GM18498 (cell line): ENCODE results near the gene RTL10.

Experiments
- ATAC-seq: cut with Tn5 transposase; IDR thresholded peaks from one replicate; pipeline ENCODE4 v1.9.1; 2021; ENCODE audit warnings: mild to moderate bottlenecking, moderate library complexity; ENCODE audit not compliant: unreplicated experiment

Gene RTL10

DNA sequence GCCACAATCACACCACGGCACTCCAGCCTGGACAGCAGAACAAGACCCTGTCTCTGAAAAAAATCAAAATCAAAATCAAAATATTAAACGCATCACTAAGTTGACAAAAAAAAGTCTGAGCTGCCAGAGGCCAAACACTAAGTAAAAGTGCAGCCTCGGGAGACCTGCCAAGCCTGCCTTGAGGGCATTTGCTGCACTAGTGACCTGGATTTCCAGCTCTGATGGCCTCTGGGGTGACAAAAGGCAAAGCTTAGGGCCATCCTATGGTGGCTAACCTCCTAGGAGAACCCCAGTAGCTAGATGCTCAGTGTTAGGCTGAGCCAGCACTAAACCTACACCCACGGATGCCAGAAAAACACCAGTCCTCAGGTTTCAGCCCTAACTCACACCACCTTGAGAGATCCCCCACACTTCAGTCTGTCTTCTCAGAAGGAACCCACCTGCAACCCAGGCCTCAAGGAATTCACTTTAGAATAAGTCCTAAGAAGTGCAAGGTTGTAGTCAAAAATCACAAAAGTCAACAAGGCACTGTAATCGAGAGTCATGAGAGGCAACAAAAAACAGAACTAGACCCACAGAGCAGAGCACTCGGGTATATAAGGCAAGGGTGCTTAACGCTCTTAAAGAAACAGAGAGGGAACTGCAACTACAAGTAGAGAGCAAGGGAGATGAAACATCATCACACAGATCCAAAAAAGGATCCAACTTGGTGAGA, 28.6 kb downstream of the RTL10 start:
- ATAC-seq, result no peak

DNA sequence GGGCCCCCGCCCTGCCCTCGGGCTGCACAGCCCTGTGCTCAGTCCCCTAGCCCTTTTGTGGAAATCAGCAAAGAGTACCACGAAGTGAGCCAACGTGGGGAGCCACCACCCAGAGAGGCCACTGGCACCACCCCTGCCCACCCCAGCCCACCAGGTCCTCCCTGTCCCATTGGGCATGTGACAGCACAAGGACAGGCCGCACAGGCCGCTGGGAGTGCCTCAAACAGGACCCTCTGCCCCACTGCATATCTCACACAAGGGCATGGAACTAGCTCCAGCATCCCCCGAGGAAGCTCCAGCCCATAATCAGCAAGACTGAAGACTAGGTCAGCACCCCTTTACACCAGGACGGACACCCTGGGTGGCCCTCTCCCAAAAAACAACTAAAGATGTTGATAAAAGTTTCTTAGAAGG, 29.7 kb downstream of the RTL10 start:
- ATAC-seq, result no peak

DNA sequence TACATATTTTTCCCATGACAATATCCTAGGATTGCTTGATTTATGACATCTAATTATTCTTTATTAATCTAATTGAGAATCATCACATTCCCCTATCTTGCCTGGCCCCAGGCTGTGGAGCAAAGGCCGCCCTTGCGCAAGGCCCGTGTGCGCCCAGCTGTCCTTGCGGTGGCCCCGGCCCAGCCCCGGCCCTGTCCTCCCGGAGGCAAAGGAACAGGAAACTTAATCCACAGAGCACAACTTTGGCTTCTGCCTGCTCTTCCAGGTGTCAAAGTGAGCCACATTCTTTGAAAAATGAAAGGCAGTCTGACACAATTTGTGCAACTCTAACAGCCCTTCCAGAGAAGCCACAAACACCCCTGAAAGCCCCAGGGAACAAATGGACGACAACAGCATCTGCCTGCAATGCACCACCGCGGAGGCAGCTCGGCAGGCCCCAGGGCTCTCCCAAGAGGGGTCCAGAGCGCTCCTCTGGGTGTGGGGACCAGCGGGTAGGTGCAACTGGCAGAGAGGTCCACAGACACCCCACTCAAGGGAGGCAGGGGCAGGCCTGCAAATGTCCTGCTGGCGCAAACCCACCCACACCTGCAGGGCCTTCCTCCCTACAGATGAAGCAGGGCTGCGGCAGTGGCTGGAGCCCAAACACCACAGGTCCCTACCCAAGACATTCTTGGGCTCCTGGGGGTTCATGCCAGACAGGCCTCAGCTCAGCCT, 30.3 kb downstream of the RTL10 start:
- ATAC-seq, result no peak

DNA sequence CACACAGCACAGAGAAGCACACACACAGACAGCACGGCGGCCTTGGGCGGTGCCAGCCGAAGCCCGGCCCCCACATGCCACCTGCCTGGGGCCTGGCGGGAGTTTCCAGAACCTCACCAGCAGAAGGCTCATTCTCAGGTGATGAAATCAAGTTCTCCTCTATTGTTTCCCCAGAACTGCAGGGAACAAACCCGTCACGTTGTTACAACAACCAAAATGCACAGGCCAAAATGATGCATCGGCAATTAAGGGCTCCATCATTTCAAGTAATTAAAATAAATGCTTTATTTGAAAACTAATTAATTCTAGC, 30.8 kb downstream of the RTL10 start:
- ATAC-seq, result no peak

DNA sequence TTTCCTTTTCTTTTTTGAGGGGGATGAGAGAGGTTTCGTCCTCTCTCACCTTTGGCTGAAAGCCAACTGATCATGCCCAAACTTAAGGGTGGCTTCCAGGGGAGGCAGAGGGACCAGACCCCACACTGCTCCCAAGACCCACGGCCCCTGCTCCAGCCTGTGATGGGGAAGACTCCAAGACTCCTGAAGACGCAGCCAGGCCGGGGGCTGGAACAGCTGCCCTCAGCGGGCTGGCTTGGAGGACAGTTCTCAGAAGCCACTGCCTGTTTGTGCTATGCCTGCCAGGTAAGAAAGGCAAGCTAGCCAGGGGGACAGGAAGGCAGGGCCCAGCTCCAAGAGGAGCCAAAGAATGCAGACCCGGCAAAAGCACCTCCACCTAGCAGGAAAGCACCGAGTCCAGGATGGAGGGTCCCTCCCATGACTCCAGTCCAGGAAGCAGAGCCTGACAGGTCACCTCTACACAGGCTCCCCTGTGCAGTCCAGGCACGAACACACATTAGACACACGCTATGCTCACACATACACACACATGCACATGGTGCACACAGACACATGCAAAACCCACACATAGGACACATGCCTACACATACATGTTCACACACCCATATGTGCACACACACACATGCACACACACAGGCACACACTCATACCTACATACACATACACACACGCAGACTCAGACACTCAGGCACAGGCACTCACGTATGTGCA, 31.3 kb downstream of the RTL10 start:
- no peak for ATAC-seq

DNA sequence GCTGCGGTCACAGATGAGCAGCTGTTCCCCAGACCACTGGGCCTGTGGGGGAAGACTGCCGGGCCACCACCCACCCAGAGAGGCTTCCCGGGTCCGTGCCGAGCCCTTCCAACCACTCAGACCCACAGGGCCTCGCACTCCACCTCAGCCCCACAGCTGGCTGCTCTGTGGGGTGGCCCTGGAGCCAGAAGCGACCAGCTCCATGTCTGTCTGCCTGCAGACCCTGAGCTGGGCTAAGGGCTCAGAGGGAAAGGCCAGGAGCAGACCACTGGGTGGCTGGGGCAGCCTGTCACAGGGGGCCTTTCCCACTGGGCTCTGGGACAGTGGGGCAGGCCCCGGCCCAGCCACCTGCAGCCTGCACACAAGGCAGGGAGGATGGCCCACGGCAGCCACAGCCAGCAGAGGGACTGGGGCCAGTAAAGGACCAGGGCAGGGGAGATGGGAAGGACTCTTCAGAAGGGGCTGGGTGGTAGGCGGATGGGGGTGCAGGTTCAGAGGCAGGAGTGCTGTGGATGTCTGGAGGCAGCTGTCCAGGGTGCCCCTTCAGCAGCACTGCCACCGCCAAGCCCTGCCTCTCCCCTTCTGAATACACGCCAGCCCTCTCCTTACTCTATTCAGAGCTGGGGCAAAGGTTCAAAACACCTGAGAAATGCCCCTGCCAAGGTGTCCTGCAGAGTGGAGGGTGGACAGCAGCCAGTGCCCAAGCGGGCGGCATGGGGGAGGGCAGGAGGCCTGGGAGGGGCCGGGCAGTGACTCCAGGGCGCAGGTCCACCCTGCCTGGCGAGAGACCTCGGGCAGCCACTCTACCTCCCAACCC, 32.2 kb downstream of the RTL10 start:
- no peak for ATAC-seq

DNA sequence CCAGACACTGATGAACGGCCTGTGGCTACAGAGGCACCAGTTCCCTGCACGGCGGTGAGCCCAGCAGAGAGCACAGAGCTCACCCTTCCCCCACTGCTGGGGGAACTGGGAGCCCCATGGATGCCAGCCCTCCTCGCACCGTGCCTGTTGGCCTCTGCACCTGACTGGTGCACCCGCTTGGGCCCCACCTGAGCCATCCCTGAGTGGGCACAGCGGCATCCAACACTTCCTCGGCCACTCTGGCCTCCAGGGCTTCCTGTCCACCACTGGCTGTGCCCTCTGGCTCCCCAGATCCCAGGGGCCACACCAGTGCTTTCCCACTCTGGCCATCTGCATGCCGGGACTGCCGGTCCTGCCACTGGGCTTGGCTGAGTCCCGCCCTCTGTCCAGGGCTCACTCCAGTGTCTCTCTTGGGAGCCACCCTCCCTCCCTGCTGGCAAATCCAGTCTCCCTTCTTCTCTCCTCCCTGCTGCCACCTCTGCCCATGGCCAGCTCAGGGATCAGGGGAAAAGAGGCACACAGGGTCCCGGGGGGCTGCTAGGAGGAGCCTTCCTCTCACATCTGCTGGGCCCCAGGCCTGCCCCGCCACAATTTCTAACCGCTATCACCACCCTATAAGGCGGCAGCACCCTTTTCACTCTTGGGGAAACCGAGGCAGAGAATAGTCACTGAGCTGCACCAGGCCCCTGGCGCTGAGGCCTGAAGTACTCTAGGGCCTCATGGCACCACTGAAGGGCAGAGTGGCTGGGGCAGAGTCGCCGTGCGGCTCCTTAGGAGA, 33.0 kb downstream of the RTL10 start:
- ATAC-seq, result no peak

DNA sequence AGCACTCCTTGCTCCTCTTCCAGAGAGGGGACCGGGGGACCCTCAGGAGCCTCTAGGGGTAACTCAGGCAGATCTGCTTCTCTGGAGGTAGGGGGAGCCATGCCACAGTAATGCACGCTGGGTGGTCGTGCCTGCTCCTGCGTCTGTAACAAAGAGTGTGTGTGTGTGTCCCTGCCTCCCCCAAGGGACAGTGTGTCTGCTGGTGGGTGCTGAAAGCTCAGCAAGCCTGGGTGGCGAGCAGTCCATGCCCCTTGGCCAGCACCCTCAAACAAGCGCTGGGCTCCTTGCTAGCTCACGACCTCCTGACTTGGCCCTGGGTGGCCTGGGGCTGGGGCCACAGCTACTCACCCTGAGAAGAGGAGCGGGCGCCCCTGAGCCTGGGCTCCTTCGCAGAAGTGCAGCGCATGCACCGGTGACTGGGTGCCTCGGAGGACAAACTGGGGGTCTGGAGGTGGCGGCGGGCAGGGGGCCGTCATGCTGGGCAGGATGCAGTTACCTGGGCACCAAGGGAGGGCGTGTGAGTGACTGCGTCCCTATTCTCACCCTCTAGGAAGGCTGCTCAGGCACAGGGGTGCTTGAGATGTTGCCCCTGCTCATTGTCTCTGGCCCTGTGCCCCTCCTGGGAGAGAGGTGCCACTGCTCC, 33.7 kb downstream of the RTL10 start:
- no peak for ATAC-seq

DNA sequence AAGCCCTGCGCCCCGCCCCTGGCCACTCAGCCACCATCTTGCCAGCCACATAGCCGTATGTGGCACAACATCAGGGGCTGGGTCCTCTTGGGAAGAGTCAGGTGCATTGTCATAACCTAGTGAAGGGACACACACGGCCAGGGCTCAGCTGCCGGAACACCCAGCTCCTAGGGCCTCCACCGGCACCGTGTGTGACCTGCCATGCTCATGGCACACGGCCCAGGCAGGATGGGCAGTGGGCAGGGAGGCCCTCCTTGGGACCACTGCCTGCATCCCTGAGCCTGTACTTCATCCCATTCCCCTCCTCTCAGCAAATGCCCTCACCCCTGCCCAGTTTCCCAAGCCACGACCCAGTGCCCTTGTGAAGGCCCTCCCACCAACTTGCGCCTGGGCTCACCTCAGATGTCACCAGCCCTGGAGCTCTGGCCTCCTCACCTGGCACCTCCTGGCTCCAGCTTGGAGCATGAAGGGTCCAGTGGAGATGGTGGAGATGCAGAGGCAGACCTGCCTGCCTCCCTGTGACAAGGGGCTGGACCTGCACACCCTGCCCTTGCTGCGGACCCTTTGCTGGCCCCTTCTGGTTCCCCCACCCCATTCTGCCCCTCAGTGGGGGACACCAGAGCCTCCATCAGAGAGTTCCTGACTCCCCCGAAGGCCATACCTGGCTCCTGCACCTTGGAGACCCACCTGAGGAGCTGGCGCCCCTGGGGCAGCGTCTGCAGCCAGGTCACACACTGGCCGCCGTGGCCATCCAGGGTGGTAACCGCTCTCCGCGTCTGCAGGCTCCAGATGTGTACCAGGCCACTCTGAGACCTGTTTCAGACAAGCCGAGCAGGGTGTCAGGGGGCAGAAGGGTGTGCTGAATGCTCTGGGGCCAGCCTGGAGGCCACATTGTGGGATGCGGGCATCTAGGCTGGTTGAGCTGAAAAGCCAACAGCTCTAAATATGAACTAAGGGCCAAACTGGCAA, 34.5 kb downstream of the RTL10 start:
- no peak for ATAC-seq

DNA sequence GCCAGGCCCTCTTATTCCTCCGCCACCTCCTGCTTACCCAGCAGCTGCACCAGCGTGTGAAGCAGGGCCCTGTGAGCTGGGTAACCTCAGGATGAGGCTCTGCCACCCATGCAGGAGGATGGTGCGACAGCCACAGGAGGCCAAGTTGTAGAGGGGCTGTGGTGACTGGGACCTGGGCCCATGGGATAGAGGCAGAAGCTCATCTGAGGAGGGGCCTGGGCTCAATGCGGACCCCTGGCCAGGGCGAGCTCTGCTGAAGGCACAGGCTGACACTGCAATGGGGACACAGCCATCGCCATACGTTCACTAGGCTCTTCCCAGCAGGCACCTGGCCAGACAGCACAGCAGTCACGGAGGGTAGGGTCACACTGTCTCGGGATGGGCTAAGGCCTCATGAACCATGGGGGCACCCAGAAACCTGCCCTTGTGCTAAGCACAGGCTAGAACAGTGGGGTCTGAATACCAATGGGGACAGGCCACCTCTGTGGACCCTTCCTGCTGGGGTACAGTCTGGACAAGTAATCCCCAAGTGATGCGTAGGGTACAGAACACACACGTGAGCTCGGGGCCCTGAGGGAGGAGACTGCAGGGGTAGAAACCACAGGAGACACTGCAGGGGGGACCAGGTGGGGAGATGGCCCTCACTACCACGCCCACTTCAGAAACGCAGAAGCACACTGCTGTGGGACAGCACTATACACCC, 35.3 kb downstream of the RTL10 start:
- no peak for ATAC-seq

DNA sequence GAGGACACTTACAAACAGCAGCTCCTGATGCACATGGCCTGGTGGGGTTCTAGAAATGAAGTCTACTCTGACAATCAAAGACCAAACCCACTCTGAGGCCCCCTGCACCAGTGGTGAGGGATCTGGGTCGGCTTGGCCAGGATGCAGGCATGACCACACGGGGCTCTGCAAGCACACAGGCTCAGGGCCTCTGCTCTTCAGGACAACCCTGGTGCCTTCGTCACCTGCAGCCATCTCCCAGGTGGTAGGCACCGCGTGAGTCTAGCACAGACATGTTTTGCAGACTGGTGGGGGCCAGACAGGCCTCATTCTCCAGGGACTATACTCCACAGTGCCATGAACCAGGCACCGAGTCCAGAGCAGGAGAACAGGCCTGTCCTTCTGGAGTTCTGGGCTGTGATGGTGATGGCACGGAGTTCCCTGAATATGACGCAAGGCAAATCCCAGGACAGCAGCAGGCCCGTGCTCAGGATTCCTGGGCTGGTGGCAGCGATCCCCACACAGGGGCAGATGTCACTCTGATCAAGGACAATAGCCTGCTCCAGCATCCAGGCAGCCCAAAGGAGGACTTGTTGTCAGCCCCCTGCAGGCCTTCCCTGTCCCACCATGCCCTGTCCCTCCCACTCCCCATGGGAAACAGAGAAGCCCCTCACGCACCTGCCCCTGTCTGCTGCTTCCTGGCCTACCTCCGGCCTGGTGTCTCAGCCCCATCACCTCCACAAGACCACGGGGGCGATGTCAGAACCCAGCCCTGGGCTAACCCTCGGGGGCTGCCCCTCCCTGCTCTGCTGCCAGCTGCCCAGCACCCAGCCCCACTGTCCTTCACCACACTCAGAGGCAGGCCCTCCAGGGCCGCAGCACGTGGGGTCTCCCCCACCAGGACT, 36.1 kb downstream of the RTL10 start:
- ATAC-seq, result no peak

DNA sequence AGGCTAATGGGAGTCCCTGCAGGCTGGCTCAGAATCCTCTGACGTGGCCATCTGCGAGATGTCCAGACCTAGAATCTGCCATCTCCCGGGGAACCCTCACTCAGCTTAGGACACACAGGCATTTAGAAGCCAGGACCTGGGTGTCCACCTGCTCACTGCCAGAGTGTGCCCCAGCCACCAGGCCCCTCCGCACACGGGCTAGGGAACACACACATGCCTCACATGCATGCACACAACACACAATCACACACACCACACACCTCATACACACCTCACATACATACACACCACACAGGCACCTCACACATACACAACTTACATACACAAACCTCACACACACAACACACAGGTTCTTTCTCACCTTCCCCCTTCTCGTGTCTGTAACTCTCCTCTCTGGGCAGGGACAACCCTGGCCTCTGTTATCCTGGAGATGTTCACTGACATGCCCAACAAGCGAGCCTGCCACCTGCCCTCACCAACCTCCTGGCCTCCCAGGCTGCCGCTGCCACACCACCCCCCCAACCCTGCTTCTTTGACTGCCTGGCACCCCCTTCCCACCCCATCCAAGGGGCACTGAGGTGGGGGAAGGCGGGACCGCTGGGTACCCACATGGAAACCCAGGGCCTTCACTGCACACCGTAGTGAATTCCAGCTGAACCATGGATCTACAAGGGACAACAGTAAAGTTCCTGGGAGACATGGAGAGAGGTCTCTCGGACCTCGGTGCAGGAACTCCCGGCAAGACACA, 38.1 kb downstream of the RTL10 start:
- no peak for ATAC-seq

DNA sequence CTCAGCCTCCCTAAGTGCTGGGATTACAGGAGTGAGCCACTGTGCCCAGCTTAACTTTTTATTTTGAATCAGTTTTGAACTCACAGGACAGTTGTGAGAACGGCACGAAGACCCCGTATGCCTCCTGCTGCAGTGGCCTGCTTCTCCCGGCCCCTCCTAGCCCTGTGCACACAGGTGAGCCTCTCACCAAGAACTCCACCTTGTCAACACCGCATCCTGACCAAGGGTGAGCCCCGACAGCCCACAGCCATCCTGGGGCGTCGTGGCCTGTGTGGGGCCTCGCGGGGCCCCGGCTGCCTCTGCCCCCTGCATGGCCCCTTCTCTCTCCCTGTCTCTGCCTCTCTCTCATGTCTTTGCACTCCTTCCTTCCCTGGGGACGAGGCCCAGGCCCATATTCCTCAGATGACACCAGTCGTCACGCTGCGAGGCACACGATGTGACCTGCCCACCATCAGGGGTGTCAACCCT, 38.8 kb downstream of the RTL10 start:
- no peak for ATAC-seq

DNA sequence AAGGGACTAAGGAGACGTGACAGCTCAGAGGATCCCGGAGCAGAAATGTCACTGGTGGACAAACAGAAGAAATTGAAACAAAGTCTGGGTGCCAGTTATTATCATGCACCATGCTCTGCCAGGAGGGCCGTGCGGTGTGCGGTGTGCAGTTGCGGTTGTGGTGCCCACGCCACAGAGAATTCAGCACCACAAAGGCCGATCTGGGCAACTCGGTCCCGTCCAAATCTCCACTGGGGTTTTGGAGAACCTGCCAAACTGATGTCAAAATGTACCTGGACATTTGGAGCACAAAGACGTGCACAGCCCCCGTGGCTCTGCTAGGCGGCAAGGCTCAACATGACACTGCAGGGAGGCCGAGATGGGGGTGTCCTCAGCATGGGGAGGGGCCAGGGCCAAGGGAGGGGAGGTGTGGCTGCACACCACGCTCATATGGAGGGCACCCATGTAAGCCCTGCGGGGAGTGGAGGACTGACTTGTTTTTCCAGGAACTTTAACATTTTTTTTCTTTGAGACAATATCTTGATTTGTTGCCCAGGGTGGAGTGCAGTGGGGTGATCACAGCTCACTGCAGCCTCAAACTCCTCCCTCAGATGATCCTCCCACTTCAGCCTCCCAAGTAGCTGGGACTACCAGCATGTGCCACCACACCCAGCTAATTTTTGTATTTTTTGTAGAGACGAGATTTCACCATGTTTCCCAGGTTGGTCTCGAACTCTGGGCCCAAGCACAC, 39.4 kb downstream of the RTL10 start:
- no peak for ATAC-seq

DNA sequence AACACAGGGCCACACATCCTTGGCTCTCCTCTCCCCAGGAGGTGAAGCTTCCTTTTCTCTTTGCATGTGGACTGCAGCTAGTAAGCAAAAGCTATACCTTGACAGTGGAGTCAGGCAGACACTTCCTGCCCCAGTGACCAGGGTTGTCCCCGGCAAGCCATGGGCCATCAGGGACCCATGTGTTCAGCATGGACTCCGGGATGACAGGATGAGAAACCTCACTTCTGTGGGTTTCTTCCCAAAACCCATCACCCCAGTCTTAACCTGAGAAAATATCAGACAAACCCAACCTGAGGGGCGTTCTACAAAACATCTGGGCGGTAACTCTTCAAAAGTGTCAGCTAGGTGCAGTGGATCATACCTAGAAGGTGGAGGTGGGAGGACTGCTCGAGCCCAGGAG, 40.2 kb downstream of the RTL10 start:
- no peak for ATAC-seq

DNA sequence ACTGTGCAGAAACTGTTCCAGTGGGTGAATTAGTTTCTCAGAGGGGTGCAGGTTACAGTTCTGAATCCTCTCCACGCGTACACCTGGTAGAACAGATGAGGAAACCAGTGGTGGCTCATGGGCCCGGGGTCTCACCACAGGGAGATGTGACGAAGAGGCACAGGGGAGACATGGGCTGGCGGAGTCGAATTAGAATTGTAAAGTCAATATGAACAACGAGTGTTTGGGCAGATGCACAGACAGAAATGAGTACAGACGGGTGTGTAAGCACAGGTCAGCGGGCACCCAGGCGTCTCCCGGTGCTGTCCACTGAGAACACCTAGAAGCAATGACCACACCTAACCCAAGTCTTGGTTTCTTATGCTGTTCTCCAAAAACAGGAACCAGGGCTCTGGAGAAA, 41.8 kb downstream of the RTL10 start:
- ATAC-seq, result no peak
